ENCODE data around the gene SPRR2E.
"Not testable (repeated sequence)": the region's sequence is repeated elsewhere in the genome, so short reads cannot be mapped to it uniquely, and the experiment has no call there.

SPRR2E gene

GRCh38 chr1:153058826-153059784 is 35.2 kb downstream of the SPRR2E start:
- no peak for DNase-seq (ENCODE audit: low spot score)

DNA sequence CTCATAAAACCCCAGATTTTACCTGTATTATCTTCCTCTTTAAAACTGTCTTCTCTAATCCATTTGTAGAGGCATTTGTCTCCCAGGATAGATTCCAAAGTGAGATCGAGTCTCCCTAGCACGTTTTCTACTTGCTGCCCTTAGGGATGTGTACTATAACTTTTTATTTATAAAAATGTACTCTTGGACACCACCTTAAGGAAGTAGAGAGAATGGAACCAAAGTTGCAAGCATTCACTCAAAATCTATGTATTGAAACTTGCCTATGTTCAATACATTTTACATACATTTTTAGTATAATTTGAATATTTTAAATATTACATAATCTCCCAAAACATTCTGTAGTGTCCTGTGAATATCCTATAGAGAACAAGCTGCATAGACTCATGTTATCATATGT is 36.2 kb downstream of the SPRR2E start:
- no peak for DNase-seq (ENCODE audit: low spot score)

DNA sequence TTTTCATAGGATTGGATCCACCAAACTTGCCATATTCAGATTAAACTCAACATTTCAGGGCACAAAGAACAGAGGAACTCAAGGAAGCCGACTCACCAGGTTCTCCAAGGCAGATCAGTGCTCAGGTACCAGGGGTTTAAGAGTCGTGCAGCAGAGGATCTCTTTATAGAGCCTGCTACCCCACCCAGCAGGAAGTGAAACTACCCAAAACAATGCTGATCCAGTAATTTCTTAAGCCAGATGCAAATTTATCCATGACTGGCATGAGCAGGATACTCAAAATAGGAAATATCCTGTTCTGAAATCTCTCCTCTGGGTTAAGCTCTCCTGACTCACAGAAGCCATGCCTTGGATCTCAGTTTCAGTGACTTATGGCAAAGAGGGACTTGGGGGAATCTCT is 37.0 kb downstream of the SPRR2E start, which contains the start of gene SPRR2A:
TSS of gene SPRR2A (minus strand) at position 138 of the 400 bp plus-strand sequence. CDS start 777 bp downstream, outside the sequence.
- no peak for DNase-seq (ENCODE audit: low spot score)

DNA sequence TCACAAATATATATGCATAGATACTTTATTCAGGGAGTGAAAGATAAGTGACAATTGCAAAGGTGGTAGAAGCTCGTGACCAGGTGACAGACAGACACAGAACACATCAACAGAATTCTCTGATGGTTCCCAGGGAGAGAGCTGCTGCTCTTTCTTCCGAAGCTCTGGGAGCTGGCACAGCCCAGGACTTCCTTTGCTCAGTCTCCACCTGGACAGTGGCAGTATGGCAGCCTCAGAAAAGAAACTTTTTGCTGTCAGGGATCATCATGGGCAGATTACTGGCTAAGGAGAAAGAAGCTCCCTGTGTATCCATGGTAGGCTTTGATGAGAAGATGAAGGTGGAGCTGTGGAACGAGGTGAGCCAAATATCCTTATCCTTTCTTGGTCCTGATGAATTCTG is 38.2 kb downstream of the SPRR2E start:
- DNase-seq (ENCODE audit: low spot score), result not testable (repeated sequence)

DNA sequence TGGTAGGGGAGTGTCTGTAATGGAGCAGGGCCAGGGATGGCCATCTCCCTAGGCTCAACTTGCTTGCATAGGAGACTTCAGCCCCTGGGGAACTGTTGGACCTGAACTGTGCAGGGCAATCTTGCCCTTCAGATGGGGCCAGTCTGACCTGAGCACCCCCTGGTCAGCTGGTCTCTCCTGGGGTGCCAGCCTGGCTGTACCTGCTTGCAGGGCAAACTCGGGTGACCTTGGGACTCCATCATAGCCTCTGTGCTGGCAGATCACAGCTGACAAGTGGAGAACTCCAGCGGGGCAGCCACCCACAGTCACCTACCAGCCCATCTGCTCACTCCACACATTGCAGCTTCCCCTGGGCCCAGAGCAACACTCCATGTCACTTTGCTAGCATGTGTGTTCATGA is 45.1 kb downstream of the SPRR2E start:
- DNase-seq (ENCODE audit: low spot score), result no peak

Measured in AG20443 (cell line).